ENCODE measurements around the gene ERGIC1. TPM values are rescaled to one million over a fixed set of nuclear protein-coding genes. Genes with fewer than 3 reads are reported as not detected.

The ERGIC1 gene
- total RNA-seq, 4 donors from 2014 or later: 54.4 to 108 (median 88.0) TPM

GRCh38 chr5:172933238-172933637, 99.2 kb downstream of the ERGIC1 start:
- ATAC-seq: no peak
- Histone ChIP-seq H3K27me3 (no peaks in the 10 kb centered on the region), H3K27ac (no peak overlapping the region), H3K36me3 (peaks cover 0 to 18% of the 10 kb centered on the region in 2 donors), H3K9me3 (no peaks in the 10 kb centered on the region), H3K4me3 (no peak overlapping the region), H3K4me1 (peaks cover 10 to 12% of the 10 kb centered on the region in 2 donors)
- in situ Hi-C loops (cut with MboI; ENCODE audit: low sequenced_read_pairs in 4 of 4): loop anchor here (5.0 to 25.0 kb wide), 3 partner anchors 216 to 471 kb away; partner anchors contain the start of gene SH3PXD2B (in 2 of the 4)
- no peak for DNase-seq
- TF ChIP-seq CTCF (IDR thresholded peaks at IDR 0.05 in 4 of 5, conservative IDR thresholded peaks at IDR 0.05 in 1 of 5) (no peak), POLR2A (IDR thresholded peaks at IDR 0.05) (no peak)
- intact Hi-C loops (cut with DNase I; ENCODE audit: low total_unique reads): loop anchor here (10.0 kb wide), 1 partner anchor 468 kb away; no protein-coding TSS in a partner anchor

GRCh38 chr5:172935096-172935495, 101.0 kb downstream of the ERGIC1 start:
- no peak overlapping the region for H3K27ac ChIP-seq
- peaks cover 0 to 29% of the 10 kb centered on the region in 2 donors for H3K36me3 ChIP-seq
- no peak overlapping the region for H3K4me3 ChIP-seq
- DNase-seq (no peak), ATAC-seq (no peak)
- no peaks in the 10 kb centered on the region for H3K27me3 ChIP-seq
- in situ Hi-C loops (cut with MboI; ENCODE audit: low sequenced_read_pairs in 4 of 4) (loop anchor here in 2 of 4 donors (25.0 kb wide), 1 partner anchor 473 kb away; the partner anchor contains the start of gene SH3PXD2B (in 2 of the 2)), intact Hi-C loops (cut with DNase I; ENCODE audit: low total_unique reads) (loop anchor here (10.0 kb wide), 1 partner anchor 470 kb away; no protein-coding TSS in a partner anchor)
- H3K9me3 ChIP-seq: no peaks in the 10 kb centered on the region
- TF ChIP-seq POLR2A (IDR thresholded peaks at IDR 0.05): no peak
- TF ChIP-seq CTCF (IDR thresholded peaks at IDR 0.05 in 4 of 5, conservative IDR thresholded peaks at IDR 0.05 in 1 of 5): no peak
- peaks cover 10 to 12% of the 10 kb centered on the region in 2 donors for H3K4me1 ChIP-seq

- no peak for ATAC-seq
- Histone ChIP-seq H3K4me3 (no peak overlapping the region), H3K27me3 (no peaks in the 10 kb centered on the region), H3K27ac (no peak overlapping the region), H3K36me3 (peaks cover 0 to 29% of the 10 kb centered on the region in 2 donors), H3K4me1 (peaks cover 4 to 7% of the 10 kb centered on the region in 2 donors), H3K9me3 (no peaks in the 10 kb centered on the region)
- in situ Hi-C loops (cut with MboI; ENCODE audit: low sequenced_read_pairs in 4 of 4): loop anchor here in 2 of 4 donors (25.0 kb wide), 1 partner anchor 474 kb away; the partner anchor contains the start of gene SH3PXD2B (in 2 of the 2)
- TF ChIP-seq POLR2A (IDR thresholded peaks at IDR 0.05): no peak
- TF ChIP-seq CTCF (IDR thresholded peaks at IDR 0.05 in 4 of 5, conservative IDR thresholded peaks at IDR 0.05 in 1 of 5): no peak
- DNase-seq: no peak
- intact Hi-C loops (cut with DNase I; ENCODE audit: low total_unique reads): loop anchor here (10.0 kb wide), 1 partner anchor 472 kb away; no protein-coding TSS in a partner anchor
Observed at GRCh38 chr5:172936401-172936800, 102.3 kb downstream of the ERGIC1 start.

GRCh38 chr5:172939071-172939470, 105.0 kb downstream of the ERGIC1 start:
- H3K27ac ChIP-seq: no peak overlapping the region

More at GRCh38 chr5:172939071-172939470, 105.0 kb downstream of the ERGIC1 start:
- peaks cover 0 to 26% of the 10 kb centered on the region in 2 donors for H3K36me3 ChIP-seq
- in situ Hi-C loops (cut with MboI; ENCODE audit: low sequenced_read_pairs in 4 of 4): loop anchor here in 2 of 4 donors (25.0 kb wide), 1 partner anchor 477 kb away; the partner anchor contains the start of gene SH3PXD2B (in 2 of the 2)
- DNase-seq (no peak), ATAC-seq (no peak)
- no peak overlapping the region for H3K4me3 ChIP-seq
- H3K9me3 ChIP-seq: no peaks in the 10 kb centered on the region
- intact Hi-C loops (cut with DNase I; ENCODE audit: low total_unique reads): loop anchor here (10.0 kb wide), 1 partner anchor 474 kb away; no protein-coding TSS in a partner anchor
- TF ChIP-seq CTCF (IDR thresholded peaks at IDR 0.05 in 4 of 5, conservative IDR thresholded peaks at IDR 0.05 in 1 of 5) (peak in 4 of 5 experiments; percentile 20 to 41 (median 25)), POLR2A (IDR thresholded peaks at IDR 0.05) (no peak)
- H3K27me3 ChIP-seq: no peaks in the 10 kb centered on the region
- H3K4me1 ChIP-seq: no peaks in the 10 kb centered on the region
